Esophagus mucosa (tissue), 1 donor: ENCODE data around the gene SP3. TPM values are rescaled to one million over a fixed set of nuclear protein-coding genes. Genes with fewer than 3 reads are reported as not detected.
A peak's percentile ranks its signal among the peaks of the same experiment; 100 is the strongest.

Experiments used
- ATAC-seq: fragments of 200-7000 bp; cut with Tn5 transposase; one replicate; pipeline ENCODE4 v1.9.1; 2020
- total RNA-seq: library from RNA; stranded (reverse); gene quantifications from one replicate; pipeline ENCODE4 v1.2.4, GENCODE V29; 2023
- donor health status: DM: yes; HTN: yes; CAD: no.

The SP3 gene
- total RNA-seq, 1 donor from 2014 or later = 51.1 TPM

DNA sequence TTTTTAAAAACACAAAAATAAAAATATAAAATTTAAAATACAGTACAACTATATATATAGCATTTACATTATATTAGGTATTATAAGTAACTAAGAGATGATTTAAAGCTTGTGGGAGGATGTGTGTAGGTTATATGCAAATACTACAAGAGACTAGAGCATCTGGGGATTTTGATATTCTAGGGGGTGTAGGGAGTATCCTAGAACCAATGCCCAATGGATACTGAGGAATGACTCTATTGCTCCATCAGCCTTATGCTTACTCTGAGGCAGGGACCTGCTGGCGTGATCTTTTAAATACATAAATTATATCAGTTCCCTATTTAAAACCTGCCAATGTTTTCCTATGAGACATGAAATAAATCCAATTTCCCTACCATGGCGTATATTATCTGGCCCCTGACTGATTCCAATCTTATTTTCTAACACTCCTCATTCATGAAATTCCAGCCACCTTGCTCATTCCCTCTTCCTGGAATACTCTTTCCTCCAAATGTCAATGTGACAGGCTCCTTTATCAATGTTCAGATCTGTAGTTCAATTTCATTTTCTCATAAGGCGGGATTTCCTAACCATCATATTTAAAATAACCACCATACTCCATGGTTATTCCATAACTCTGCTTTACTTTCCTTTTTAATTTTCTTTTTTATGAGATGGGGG lies 22.2 kb downstream of the SP3 start:
- ATAC-seq = no peak

DNA sequence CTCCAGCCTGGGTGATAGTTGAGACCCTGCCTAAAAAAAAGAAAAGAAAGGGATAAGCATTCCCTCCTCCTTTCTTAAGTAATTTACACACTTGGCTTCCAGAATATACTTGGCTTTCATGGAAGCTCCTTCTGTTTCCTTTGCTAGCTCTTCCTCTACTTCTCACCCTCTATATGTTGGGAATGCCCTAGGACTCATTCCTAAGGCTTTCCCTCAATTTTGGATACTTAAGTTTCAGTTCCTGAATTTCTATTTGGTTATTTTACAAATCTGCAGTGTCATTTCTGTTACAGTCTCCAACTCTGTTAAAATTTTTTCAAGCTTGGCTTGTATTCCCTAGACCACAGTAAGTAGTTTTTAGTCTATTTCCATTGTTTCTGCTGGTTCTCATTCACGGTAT lies 23.6 kb downstream of the SP3 start:
- ATAC-seq = no peak

DNA sequence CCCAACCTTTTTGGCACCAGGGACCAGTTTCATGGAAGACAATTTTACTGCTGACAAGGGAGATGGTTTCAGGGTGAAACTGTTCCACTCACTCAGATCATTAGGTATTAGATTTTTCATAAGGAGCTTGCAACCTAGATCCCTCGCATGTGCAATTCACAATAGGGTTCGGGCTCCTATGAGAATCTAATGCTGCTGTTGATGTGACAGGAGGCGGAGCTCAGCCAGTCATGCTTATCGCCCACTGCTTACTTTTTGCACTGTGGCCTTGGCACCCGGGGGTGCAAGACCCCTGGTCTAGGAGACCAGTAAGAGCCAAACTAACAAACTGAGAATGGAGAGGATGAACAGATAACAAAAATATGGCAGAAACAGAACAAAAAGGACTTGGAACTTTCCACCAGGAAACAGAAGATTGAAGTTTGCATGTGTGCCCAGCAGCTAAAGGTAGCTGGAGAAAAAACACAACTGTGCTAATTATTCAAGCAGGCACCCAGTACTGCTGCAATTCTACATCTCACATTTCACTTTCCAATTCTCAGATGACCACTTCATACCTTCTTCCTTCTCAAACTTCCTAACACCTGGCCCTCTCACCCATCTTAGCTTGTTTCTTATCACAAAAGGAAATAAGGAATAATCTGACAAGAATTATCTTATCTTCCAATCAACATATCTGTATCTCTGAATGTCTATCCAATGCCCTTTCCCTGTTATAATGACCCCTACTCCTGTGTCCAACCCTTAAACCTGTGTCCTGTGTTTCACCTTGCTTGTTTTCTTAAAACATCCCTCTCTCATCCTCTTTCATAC lies 24.8 kb downstream of the SP3 start:
- no peak for ATAC-seq

DNA sequence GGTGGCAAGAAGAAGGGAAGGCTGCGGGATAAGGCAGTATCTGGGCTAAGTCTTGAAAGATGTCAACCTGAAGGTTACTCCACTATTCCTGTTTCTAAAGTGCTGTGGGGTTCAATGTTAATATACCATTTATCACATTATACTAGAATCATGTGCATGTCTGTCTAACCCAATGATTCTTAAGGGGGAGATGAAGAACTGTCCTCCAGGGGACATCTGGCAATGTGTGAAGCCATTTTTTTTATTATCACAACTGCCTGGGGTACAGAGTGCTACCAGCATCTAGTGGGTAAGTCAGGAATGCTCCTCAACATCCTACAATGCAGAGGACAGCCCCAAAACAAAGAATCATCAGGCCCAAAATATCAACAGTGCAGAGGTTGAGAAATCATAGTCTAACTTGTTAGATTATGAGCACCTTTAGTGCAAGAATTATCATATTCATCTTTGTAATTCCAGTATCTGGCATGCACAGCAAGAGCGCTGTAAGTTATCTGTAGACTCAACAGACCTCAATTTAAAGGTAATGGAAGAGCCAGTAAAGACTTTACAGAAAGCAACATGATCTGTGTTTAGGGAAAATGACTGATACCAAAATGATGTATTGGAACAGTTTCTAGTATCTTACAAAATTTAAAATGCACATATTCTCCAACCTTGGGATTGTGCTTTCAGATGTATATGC lies 26.3 kb downstream of the SP3 start:
- no peak for ATAC-seq

- no peak for ATAC-seq
Observed at GRCh38 chr2:173935305-173935704, 29.9 kb downstream of the SP3 start.

GRCh38 chr2:173934895-173935294 lies 30.3 kb downstream of the SP3 start:
- ATAC-seq = peak; percentile 32

- no peak for ATAC-seq
Observed at GRCh38 chr2:173931751-173932150, 33.4 kb downstream of the SP3 start.

DNA sequence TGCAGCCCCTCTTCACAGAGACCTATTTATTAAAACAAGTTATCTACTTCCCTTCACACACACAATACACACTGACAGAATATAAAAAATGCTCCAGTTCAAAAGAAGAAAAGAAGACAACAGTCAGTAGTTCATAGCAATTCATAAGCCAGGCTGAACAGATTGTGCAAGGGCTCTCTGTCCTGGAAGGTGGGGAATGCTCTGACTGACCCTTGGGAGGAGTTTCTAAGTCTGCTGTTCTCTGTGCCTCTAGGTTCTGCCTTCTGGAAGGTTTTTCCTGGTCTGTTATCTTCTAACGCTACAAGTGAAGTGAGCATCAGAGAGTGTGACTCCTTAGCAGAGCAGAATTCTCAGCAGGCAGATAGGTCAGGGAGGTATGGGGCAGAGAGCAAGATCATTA lies 35.7 kb downstream of the SP3 start:
- ATAC-seq = no peak

DNA sequence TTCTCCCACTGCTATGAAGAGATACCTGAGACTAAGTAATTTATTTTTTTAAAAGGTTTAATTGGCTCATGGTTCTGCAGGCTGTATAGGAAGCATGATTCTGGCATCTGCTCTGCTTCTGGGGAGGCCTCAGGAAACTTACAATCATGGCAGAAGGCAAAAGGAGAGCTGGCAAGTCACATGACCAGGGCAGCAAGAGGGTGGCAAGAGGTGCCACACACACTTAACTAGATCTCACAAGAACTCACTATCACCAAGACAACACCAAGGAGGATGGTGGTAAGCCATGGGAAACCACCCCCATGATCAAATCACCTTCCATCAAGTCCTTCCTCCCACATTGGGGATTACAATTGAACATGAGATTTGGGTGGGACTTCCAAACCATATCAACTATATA lies 38.3 kb downstream of the SP3 start:
- ATAC-seq = no peak

DNA sequence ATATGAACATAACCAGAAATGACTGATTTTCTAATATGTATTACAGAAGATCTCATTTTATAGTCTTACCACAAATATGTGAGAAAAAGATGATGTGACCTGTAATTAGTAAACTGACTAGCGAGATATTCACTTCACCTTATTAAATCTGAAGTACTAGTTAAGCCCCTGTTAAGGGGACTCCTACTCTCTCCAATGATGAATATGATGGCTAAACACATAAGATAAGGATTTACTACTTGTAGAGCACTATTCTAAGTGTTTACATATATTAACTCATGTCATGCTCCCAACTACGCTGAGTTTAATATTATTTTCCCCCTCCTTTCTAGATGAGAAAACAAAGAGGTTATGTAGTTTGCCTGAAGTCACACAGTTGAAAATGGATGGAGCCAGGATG lies 40.9 kb downstream of the SP3 start:
- no peak for ATAC-seq

DNA sequence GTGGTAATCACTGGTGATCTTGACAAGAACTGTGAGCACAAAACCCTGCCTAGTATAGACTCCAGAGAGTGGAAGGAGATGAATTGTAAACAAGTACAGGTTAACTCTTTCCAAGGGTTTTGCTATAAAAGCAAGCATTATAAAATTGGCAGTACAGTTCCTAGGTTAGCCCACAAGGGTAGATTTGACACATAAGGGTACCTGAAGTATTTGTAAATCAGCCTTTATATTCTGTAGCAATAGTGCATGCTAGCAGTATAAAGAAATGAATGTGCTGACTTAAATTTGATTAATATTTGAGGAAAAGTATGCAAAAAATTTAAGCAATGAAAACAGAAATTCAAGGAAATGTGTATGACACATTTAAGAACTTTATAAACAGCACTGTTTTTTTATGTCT lies 42.4 kb downstream of the SP3 start:
- ATAC-seq = no peak

DNA sequence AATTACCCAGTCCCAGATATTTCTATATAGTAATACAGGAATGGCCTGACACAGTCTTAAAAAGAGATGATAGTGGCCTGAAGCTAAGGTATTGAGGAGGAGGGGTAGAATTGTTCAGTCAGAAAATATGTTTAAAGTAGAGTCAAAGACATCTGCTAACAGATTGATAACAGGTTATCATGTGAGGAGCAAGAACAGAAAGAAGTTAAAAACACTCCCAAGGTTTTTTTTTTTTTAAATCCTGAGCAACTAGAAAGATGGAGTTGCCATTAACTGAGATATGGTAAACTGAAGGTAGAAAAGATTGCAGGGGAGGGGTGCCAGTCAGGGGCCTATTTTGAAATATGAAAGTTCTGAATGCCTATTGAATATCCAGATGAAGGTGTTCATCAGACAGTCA lies 43.1 kb downstream of the SP3 start:
- no peak for ATAC-seq

- peak; percentile 72 for ATAC-seq
Observed at GRCh38 chr2:173914055-173914927, 50.9 kb downstream of the SP3 start.

DNA sequence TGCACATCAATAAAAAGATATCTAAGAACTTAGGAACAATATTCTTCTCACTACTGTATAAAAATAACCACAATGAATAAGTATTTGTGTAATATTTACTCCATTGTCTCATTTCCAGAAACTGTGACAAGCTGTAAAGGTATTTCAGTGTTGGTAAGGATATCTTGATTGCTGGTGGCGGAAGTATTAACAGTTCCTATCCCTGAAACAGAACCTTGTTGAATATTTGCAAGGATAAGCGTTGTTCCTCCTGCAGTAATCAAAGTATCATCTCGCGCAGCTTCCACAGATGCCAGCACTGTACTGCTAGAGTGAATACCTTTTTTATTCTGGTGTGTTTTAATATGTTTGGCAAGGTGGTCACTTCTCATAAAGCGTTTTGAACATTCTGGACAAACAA lies 55.3 kb downstream of the SP3 start:
- ATAC-seq = no peak

DNA sequence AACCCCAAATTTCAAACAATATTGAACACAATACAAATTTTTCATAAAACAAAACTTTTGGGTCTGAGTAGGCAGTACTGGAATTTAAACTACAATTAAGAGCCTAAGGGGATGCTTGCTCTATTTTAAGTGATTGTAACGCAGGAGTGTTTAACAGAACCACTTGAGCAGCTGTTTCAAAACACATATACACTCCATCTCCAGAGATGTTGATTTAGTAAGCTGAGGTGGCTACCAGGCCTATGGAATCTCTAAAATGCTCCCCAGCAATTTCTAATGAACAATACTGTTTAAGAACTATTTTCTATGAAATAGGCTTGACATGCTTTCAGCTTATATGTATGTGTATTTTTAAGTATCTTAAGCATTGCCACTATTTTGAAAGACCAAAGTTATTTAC lies 58.5 kb downstream of the SP3 start:
- ATAC-seq = no peak

DNA sequence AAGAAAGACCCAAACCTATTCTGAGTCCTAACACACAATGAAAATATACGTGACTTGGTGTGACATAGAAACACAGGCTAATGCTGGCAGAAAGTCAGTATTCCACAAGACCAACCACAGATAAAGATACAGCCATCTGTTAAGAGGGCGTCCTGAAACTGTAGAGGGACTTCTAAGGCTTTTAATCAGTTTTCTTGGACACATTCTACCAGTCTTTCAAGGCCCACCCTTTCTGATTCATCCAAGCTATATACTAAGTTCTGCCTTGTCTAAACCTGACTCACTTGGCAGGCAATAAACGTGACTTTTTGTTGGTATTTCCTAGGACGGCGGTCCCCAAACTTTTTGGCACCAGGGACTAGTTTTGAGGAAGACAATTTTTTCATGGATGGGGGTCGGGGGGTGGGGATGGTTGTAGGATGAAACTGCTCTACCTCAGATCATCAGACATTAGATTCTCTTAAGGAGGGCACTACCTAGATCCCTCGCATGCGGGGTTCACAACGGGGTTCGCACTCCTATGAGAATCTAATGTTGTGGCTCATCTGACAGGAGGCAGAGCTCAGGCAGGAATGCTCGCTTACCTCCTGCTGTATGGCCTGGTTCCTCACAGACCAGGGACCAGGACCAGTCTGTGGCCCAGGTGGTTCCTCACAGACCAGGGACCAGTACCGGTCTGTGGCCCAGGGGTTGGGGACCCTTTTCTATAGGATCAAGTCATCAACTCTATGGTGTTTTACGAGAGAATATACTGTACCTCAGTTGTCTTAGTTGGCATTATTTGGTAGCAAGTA lies 61.4 kb downstream of the SP3 start:
- peak; percentile 65 for ATAC-seq

GRCh38 chr2:173898996-173899395 lies 66.2 kb downstream of the SP3 start:
- no peak for ATAC-seq

- no peak for ATAC-seq
Observed at GRCh38 chr2:173898178-173898668, 67.0 kb downstream of the SP3 start.

GRCh38 chr2:173896755-173897154 lies 68.4 kb downstream of the SP3 start:
- no peak for ATAC-seq

DNA sequence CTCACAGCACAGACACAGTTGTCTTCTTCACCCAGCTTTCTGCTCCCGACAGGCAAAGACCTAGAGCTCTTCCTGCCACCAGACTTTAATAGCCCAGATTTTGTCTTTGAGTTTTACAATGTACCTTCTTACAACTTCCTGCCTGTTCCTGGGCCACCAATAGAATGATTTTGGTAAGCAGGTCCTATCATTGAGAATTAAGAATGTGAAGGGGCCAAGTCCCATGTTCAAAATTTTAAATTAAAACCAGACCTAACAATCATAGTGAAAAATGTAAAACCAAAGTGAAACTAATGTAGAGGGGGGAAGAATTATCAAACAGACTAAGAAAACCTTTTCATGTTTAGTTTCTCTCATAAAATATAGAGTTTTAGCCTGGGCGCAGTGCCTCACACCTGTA lies 72.8 kb downstream of the SP3 start:
- ATAC-seq = no peak

DNA sequence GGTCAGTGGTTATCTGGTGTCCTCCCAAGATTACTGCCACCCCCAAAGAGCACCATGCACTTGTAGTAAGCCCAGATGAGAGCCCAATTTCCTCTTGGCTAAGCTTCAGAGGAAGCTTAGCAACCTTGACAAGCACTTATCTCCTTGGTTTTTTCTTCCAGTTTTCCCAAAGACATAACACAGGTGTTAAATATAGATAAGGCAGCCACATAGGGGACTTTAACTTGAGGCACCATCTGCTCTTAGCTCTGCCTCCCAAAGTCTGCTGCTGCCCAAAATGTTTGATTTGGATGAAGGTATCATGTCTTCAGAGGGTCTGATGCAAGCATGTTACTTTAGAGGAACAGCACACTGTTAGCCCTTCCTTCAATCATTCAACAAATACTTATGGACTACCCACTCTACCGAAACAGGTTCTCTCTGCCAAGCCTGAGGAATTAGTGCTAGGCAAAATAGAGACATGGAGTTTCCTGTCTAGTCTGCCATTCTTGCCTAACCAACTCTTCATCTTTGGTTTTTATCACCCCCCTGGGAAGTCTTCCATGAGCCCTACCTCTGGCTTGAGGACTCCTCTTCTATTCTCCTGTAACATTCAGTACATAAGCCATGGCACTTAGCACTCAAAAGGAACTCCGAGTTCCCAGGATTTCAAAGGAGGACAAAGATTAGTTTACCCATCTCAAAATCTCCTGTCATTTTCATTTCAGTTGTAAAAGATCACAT lies 73.7 kb downstream of the SP3 start:
- ATAC-seq = no peak
